GM19099 (cell line): Measurements from ENCODE around the gene TAF9.

Source experiments
- POLR2A ChIP-seq: IDR thresholded peaks from 3 replicates; pipeline ENCODE4 v1.6.1; 2011; ENCODE audit warnings: low read depth; ENCODE audit not compliant: insufficient read length; ENCODE audit errors: extremely low read depth

The TAF9 gene

DNA sequence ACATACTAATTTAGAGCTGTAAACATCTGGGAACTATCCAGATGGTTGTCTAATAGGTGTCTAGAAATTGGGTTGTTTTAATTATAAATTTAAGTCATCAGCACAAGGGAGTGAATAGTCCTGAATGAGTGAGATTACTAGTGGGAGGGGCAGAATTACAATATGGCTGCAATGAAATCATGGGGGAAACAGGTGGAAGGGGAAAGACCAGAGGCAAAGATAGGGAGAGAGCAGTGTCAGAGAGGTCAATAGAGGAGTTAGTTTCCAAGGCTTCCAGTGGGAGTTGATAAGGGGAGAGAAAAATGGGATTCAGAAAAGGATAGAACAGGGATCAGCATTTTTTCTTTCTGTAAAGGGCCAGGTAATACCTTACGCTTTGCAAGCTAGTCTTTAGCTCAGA, 8.9 kb downstream of the TAF9 start:
- TF ChIP-seq POLR2A = no peak

DNA sequence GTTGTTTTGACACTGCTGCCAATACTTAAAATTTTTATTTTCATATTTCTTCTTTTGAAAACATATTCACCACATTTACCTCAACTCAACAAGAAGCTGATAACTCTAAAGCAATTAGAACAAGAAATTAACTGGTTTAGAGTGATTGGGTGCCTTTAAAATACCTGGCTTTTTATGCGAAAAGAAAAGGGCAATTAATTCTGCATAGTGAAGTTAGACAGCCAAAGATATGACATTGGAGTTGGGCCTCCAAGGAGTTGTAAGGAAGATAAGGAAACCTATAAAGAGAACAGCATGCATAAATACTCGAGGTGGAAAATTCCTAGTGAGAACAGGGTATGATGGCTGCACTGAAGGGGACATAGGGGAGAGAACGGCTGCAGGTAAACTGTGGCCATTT, 9.6 kb downstream of the TAF9 start:
- TF ChIP-seq POLR2A = no peak

DNA sequence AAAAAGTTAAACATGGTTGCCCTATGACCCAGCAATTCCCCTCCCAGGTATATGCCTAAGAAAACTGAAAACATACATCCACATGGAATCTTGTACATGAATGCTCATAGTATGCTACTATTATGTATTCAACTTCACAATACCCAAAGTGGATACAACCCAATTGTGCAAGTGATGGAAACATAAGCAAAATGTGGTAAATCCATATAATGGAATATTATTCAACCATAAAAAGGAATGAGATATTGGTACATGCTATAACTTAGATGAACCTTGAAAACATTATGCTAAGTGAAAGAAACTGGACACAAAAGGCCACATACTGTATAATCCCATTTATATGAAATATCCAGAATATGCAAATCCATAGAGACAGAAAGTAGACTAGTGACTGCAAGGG, 18.7 kb downstream of the TAF9 start:
- TF ChIP-seq POLR2A = no peak

- TF ChIP-seq POLR2A = no peak
Observed at GRCh38 chr5:69343083-69343482, 26.2 kb downstream of the TAF9 start.

GRCh38 chr5:69341520-69342161, 27.7 kb downstream of the TAF9 start:
- TF ChIP-seq POLR2A = no peak

- TF ChIP-seq POLR2A = no peak
Observed at GRCh38 chr5:69335341-69335935, 33.9 kb downstream of the TAF9 start.

DNA sequence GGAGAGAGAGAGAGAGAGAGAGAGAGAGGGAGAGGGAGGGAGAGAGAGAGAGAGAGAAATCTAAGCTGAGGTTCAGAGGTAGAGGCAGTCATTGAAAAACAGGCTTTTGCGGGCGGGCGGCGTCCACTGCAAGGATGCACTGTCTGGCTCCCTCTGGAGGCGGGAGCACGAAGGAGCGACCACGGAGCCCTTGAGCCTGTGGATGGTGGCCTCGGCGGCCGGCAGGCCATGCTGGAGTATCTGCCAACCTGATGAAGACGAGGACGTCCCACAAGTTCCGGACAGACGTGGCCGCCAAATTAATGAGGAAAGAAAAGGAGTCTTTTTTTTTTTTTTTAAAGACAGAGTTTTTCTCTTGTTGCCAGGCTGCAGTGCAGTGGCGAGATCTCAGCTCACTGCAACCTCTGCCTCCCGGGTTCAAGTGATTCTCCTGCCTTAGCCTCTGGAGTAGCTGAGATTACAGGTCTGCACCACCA, 34.5 kb downstream of the TAF9 start:
- TF ChIP-seq POLR2A = no peak

GRCh38 chr5:69331528-69332445, 37.5 kb downstream of the TAF9 start:
- TF ChIP-seq POLR2A = no peak

GRCh38 chr5:69329905-69330489, 39.3 kb downstream of the TAF9 start:
- TF ChIP-seq POLR2A = no peak

DNA sequence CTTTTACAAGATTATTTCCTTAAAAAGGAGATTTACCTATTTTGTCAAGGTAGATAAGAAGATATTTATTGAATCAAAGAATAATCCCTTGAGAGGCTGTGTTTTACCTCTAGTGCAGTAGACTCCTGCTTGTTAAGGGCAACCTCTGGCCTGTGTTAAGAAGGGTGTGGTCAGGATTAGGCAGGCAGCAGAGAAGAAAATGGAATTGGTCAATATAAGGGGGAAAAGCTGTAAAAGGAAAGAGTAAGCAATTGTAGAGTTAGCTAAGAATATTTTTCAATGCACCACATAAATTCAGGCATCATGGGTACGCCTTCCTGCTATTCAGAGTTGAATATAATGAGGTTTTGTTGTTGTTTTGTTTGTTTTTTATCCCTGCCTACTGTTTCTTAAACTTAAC, 43.0 kb downstream of the TAF9 start:
- no peak for TF ChIP-seq POLR2A

GRCh38 chr5:69317391-69317790, 51.9 kb downstream of the TAF9 start:
- TF ChIP-seq POLR2A = no peak

GRCh38 chr5:69315972-69316371, 53.3 kb downstream of the TAF9 start:
- TF ChIP-seq POLR2A = no peak
